ENCODE measurements around the gene RPUSD3.

RPUSD3 gene

GRCh38 chr3:9828801-9829755, 14.7 kb downstream of the RPUSD3 start:
- DNase-seq: no peak

- DNase-seq: peak; percentile 32
These were observed 16.8 kb downstream of the RPUSD3 start for GRCh38 chr3:9826815-9827573.

- no peak for DNase-seq
These were observed 18.3 kb downstream of the RPUSD3 start for GRCh38 chr3:9825451-9826040.

- no peak for DNase-seq
These were observed 22.9 kb downstream of the RPUSD3 start for GRCh38 chr3:9820946-9821345.

- no peak for DNase-seq
These were observed 23.3 kb downstream of the RPUSD3 start for GRCh38 chr3:9820543-9820942.

GRCh38 chr3:9818666-9819335, 25.0 kb downstream of the RPUSD3 start:
- DNase-seq: no peak

- no peak for DNase-seq
These were observed 26.4 kb downstream of the RPUSD3 start for GRCh38 chr3:9817436-9817835.

GRCh38 chr3:9815986-9816385, 27.8 kb downstream of the RPUSD3 start:
- DNase-seq: no peak

- no peak for DNase-seq
These were observed 30.8 kb downstream of the RPUSD3 start for GRCh38 chr3:9812870-9813483.

- DNase-seq: no peak
These were observed 33.0 kb downstream of the RPUSD3 start for GRCh38 chr3:9810846-9811245.

GRCh38 chr3:9810433-9810770, 33.4 kb downstream of the RPUSD3 start:
- DNase-seq: no peak

- DNase-seq: peak; percentile 68
These were observed 34.0 kb downstream of the RPUSD3 start, which contains the start of gene TTLL3 for GRCh38 chr3:9809615-9810432. Gene TTLL3 (plus strand): TSS chr3:9810262. CDS start chr3:9810662, 400 bp downstream.

- peak; percentile 23 for DNase-seq
These were observed 34.6 kb downstream of the RPUSD3 start for GRCh38 chr3:9809239-9809614.

- peak; percentile 64 for DNase-seq
These were observed 35.3 kb downstream of the RPUSD3 start for GRCh38 chr3:9808345-9809037.

GRCh38 chr3:9807981-9808344, 35.8 kb downstream of the RPUSD3 start:
- DNase-seq: no peak

GRCh38 chr3:9806688-9807589, 36.9 kb downstream of the RPUSD3 start:
- no peak for DNase-seq

- DNase-seq: no peak
These were observed 37.7 kb downstream of the RPUSD3 start for GRCh38 chr3:9806137-9806536.

- DNase-seq: no peak
These were observed 38.8 kb downstream of the RPUSD3 start for GRCh38 chr3:9804996-9805395.

GRCh38 chr3:9803494-9803893, 40.3 kb downstream of the RPUSD3 start:
- DNase-seq: no peak

- no peak for DNase-seq
These were observed 43.3 kb downstream of the RPUSD3 start for GRCh38 chr3:9800529-9800928.

All from stimulated activated CD4-positive, alpha-beta T cell treated with anti-CD3 and anti-CD28 coated beads, Interleukin-15, amount 100 ng/mL, for 24 hours (primary cell).